SHP77 (cell line): ENCODE data around the gene JPH4.
A peak's percentile ranks its signal among the peaks of the same experiment; 100 is the strongest.

Experiments
- DNase-seq, 2 experiments: peaks; one replicate each; lab custom pipeline; 2025; lab: John Stamatoyannopoulos, UW

Gene JPH4

DNA sequence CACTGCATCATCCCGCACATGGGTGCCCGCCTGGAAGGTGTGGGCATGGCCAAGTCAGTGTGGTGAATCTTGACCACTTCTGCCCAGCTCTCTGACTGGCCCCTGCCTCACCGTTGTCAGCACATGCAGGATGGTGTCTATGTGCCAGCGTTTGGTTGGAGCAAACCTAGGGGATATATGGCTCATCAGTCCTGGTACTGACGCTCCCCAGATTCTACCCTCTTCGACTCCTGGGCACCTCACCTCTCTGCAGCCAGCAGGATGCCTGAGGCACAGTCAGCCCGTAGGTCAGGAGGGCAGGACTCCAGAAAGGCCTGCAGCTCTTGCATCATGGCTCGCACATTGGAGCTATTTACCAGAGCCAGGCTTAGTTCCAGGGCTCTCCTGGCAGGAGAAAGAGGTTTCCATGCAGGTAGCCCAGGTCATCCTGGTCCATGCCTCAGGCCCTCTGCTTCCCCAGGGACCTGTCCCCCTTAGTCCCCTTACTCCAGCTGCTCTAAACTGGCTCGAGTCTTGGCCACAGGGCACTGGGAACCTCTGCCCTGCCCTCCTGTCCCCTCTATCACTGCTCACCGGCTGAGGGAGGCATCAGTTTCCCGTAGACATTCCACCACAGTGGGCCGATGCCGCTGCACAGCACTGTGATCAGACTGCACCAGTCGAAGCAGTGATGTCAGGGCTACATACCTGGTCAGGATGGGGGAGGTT lies 15.0 kb downstream of the JPH4 start:
- no peak for DNase-seq

DNA sequence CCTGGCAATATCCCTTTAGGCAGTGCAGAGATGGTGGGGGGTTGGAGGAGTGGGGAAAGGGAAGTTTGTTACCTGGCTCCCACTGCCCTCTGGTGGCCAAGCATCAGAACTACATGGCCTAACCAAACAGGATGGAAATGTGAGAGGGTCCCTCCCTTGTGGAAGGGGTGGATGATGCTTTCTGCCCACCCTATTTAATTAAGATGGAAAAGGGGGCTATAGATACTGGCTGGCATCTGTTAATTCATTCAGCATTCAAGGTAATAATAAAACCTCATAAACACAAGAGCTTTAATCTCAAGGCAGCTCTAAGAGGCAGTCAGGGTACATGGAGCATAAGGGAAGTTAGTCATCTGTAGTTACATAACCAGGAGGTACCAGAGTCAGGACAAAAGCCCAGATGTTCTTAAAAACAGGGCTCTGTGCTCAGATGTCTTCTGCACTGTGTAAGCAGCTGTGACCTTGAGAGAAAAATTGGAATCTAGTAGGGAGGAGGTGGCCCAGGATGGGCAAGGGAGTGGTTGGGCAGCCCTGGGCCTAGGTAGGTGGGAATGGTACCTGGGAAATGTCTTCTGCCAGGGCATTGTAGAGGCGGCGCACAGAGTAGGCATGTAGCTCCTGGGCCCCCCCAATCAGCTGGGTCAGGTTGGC lies 15.6 kb downstream of the JPH4 start:
- DNase-seq: peak; percentile 57 to 63

- DNase-seq: peak; percentile 29 to 69
Observed at GRCh38 chr14:23561873-23562821, 16.4 kb downstream of the JPH4 start.

GRCh38 chr14:23561259-23561658 lies 17.3 kb downstream of the JPH4 start:
- DNase-seq: no peak

DNA sequence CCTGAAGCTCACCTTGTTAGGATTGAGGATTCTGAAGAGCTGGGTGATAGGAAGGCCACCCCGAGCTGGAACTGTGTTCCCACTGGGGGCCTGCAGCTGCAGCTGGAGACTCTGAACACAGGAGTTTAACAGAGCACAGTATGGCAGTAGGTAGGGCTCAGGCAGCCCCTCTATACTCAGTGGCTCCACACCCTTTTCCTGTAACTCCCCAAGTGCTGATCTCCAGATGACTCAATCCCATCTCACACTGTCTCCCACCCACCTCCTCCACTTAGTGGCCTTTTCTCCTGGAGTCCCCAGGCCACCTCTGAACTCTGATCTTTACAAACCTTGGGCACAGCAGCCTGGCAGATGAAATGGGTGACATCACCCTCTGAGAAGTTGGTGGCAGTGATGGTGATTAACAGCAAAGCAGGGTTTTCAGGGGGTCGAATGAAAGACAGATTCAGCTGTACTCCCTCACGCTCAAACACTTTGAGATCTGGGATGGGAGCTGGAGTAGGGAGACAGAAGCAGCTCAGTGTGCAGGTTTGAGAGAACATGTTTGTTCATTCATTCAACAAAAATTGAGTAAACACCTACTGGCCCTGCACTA lies 18.6 kb downstream of the JPH4 start:
- DNase-seq: no peak

DNA sequence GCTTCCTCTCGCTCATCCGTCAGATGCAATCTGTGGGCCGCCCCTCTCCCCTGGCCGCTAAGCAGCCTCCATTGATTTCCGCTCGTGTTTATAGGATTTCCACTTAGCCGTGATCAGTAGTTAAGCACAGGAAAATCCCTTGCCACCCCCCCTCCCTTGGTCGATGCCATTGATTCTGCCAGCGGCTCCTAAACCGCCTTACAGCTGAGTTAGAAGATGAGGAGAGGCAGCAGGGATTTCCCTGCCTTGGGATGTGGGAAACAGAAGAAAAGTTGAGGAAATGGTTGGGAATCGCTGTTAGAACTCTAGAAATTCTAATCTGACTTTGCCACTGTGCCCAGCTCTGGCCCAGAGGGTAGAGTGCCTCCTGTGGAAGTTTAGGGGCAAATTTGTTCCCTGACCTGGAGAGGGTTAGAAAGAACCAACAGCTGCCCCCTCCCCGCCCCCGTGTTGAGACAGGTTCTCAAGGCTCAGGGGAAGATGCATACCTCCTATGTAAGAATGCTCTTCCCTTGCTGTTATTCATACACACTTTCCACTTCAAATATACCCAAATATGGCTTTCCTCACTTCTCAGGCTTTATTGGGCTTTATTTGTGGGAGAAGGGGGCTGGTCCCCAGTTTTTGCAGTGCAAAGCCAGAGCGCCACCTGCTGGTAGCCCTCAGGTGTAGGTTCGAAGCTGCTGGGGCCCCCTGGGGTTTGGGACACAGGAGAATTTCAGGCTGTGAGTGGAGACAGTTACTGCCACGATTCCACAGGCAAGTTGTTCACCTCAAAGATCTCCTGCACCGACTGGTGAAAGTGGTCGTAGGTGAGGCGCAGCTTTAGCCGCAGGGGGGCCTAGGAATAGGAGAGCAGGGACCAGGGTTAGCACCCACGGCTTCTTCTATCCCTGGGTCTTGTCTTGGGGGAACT lies 19.3 kb downstream of the JPH4 start:
- DNase-seq: peak; percentile 49 to 56

- DNase-seq: no peak
Observed at GRCh38 chr14:23558346-23559009, 20.1 kb downstream of the JPH4 start.

- no peak for DNase-seq
Observed at GRCh38 chr14:23557946-23558345, 20.6 kb downstream of the JPH4 start.

GRCh38 chr14:23557521-23557920 lies 21.1 kb downstream of the JPH4 start:
- DNase-seq: no peak

DNA sequence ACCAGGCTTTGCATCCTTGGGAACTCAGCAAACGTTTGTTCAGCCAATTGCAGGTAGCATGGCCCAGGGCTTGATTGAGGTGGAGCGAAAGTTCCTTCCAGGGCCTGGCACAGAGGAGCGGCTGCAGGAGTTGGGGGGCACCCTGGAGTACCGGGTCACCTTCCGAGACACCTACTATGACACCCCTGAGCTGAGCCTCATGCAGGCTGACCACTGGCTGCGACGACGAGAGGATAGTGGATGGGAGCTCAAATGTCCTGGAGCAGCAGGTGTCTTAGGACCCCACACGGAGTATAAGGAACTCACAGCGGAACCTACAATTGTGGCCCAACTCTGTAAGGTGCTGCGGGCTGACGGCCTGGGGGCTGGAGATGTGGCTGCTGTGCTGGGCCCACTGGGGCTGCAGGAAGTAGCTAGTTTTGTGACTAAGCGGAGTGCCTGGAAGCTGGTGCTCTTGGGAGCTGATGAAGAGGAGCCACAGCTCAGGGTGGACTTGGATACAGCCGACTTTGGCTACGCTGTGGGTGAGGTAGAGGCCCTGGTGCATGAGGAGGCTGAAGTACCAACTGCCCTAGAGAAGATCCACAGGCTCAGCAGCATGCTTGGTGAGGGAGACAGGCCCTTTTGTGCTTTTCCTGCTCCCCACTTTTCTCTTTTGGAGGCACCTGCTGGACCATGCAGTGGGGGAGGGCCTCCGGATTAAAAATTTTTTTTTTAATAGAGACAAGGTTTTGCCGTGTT lies 21.7 kb downstream of the JPH4 start:
- peak in 1 of 2 experiments; percentile 12 for DNase-seq

- DNase-seq: peak; percentile 97 to 98
Observed at GRCh38 chr14:23555882-23556699, 22.5 kb downstream of the JPH4 start, which contains the start of gene THTPA. Gene THTPA, plus strand, starts transcription at chr14:23556271. Its CDS starts 487 bp downstream, at chr14:23556758.

DNA sequence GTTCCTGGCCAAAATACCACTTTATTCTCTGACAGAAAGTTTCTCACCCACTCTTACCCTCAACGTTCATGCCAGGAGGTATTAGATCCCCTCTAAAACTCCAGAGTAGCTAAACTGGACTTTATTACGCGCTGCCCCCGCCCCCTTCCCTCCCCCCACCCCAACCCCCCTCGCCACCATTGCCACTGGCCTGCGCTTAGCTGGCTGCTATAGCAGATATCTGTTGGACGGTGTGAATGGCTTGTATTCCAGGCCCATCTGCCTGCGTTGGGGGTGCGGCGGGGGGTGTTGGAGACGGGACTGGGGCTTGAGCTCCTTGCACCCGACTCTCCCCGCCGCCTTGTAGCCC lies 23.1 kb downstream of the JPH4 start:
- DNase-seq: no peak

DNA sequence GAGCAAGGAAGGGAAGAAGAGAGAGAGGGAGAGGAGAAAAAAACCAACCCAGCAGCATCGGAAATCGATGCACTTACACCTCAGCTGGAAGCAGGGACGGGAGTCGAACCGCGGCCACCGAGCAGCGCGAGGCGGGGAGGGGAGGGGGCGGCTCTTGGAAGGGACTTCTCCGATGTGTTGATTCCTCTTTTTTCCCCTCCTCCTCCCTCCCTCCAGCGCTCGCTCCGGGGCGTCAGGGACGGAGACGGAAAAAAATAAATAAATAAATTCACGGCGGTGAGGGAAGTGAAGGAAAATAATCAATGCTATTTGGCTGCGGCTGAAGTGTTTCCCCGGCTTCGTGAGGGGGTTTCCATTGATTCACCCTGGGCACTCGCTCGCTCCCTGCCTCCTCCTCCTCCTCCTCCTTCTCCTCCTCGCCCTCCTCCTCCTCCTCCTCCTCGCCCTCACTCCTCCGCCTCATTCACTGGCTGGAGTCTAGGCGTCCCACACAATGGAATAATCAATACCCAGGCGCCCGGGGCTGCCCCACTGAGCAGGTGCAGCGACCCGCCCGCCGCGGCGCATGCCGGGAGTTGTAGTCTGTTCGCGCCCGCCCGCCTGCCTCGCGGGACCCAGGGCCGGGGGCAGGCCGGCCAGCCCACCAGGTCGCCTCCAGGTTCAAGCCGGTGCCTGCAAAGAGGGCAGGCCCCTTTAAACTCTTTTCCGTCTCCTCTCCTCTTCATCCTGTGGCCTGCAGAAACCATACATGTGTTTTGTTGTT lies 27.1 kb downstream of the JPH4 start, which contains the start of gene ZFHX2:
ZFHX2 (minus strand) TSS at position 500 of the 763 bp plus-strand sequence. CDS start 16,440 bp downstream, outside the sequence.
- peak; percentile 87 to 95 for DNase-seq

DNA sequence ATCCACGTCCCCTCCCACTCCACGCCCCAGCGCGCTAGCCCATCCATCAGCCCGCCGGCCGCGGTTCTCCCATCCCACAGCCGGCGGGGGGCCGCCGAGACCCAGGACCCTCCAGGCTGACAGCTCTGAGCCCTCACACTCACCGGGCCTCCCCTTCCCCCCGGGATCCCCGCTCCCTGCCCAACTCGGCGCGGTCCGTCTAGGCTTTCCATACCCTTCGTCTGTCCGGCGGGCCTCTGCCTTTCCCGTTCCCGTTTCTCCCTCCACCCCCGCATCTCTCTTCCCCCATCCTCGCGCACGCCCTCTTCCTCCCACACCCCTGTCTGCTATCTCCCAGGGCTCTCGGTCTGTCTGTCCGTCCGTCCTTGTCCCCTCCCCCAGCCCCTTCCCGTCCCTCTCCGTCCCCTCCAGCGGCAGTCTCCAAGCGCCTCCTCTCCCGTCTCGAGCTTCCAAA lies 27.8 kb downstream of the JPH4 start:
- DNase-seq: no peak

DNA sequence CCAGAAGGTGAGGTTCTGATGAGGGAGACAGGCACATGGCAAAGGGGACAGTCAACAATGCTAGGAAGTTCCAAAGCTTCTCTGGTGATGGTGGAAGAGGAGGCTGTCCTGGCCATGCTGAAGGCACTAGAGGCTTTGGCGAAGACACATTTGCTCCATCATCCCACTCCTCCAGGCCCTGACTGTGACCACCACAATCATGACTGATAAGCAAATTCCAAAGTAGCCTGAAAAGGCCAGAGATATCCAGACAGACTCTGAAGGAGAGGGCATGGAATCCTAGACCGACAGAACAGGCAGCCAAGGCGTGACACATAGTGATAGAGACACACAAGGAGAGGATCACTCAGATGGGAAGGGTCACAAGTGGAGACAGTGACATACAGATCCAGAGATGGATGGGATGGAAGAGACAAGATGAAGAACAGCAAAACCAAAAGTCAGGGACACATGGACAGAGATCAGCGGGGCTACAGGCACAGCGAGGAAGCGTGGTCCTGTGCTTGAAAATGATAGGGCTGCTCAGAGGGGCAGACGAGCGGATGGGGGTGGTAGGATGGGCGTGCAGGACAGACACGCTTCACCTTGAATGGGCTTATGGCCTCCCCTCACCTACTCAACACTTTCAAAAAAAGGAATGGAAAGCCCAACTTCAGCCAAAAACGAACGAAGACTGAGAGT lies 28.3 kb downstream of the JPH4 start:
- DNase-seq: no peak

DNA sequence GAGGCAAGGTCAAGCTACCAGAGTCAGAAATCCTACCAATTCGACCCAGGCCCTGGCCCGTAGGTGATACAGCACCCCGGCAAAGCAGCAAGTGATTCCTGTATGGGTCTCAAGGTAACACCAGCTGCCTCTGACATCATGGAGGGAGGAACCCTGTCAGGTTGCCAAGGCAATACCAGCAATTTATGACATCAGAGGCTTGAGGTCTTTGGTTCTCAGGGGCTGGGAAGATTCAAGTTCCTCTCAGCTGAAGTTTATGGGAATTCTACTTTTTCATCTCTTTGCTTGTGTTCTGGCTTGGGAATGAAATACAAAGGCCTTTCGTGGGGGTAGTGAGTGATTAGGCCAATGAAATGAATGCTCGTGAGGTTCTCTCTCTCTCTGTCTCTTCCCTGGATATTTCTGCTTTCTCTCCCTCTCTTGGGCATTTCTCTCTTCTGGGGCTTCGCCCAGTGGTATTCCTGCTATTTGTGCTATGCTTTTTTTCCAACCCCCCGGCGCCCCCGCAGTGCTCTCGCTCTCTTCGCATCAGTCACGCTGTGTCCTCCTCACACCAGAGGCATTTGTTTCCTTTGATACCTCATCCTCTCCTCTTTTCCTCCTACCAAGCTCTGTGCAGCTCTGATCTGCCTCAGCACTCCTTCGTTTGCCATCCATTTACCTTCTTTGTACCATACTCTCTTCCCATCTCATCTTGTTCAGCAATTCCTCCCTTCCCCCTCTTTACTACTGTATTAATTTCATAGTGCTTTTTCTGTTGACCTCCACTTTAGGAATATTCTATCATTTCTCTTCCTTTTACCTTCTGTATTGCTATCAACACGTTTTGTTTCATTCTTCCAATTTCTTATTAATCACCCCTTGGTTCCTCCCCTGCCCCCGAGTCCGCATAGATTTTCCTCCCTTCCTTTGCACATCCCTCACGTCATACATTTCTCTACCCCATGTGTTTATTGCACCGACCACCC lies 30.0 kb downstream of the JPH4 start:
- peak; percentile 79 to 84 for DNase-seq
